B cell (primary cell): ENCODE data around the gene PRKX.
"Not testable (repeated sequence)": the region's sequence is repeated elsewhere in the genome, so short reads cannot be mapped to it uniquely, and the experiment has no call there.

Experiments used
- EZH2 ChIP-seq: IDR thresholded peaks from 2 replicates; pipeline ENCODE4 v1.6.1; 2012; ENCODE audit warnings: borderline replicate concordance, low read depth, mild to moderate bottlenecking, moderate library complexity, low read length; ENCODE audit not compliant: insufficient read depth, poor library complexity, severe bottlenecking
- TF ChIP-seq, protein P1 (sequence below): fragments of 200-600 bp; IDR thresholded peaks from one replicate; pipeline ENCODE4 v1.8.0; 2022; ENCODE audit warnings: antibody characterized with exemption, mild to moderate bottlenecking

DNA sequence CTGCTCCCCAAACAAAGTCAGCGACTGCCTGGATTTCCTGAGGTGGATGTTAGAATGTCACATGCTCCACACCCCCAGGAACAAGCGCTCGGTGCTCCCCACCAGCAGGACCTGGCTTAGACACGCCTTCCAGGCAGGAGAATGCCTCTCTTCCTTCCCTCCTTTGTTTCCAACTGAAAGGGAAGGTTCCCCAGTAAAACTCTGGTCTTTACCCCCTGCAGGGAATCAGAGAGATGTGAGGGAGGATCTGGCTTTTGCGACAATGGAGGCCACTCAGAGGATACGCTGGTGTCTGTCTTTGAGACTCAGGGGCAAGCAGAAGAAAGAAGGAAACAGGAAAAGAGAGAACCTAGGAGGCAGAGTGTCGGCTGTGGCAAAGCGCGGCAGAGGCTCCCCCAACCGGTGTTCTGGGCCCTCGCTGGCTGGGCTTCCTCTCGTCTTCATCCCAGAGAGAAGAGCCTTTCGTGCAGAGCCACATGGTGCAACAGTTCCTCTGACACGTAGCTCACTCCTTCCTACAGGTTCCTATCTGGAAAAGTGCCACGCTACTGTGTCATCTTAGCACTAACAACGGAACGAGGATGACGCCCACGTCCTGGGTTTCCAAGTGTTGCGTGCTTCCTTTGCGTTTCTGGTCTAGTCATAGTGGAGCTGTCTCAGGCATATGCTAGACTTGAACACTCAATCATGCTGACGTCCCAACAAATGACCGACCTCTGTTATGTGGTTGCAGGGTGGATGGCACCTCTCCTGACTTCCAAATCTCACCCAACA, 73.4 kb downstream of the PRKX start:
- TF ChIP-seq, protein P1, sequence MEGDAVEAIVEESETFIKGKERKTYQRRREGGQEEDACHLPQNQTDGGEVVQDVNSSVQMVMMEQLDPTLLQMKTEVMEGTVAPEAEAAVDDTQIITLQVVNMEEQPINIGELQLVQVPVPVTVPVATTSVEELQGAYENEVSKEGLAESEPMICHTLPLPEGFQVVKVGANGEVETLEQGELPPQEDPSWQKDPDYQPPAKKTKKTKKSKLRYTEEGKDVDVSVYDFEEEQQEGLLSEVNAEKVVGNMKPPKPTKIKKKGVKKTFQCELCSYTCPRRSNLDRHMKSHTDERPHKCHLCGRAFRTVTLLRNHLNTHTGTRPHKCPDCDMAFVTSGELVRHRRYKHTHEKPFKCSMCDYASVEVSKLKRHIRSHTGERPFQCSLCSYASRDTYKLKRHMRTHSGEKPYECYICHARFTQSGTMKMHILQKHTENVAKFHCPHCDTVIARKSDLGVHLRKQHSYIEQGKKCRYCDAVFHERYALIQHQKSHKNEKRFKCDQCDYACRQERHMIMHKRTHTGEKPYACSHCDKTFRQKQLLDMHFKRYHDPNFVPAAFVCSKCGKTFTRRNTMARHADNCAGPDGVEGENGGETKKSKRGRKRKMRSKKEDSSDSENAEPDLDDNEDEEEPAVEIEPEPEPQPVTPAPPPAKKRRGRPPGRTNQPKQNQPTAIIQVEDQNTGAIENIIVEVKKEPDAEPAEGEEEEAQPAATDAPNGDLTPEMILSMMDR: not testable (repeated sequence)
- not testable (repeated sequence) for TF ChIP-seq EZH2
